GM18858 (cell line): ENCODE data around the gene GRK2.

ENCODE experiments used
- ATAC-seq: cut with Tn5 transposase; IDR thresholded peaks from one replicate; pipeline ENCODE4 v1.9.1; 2021; ENCODE audit not compliant: unreplicated experiment

Gene GRK2

DNA sequence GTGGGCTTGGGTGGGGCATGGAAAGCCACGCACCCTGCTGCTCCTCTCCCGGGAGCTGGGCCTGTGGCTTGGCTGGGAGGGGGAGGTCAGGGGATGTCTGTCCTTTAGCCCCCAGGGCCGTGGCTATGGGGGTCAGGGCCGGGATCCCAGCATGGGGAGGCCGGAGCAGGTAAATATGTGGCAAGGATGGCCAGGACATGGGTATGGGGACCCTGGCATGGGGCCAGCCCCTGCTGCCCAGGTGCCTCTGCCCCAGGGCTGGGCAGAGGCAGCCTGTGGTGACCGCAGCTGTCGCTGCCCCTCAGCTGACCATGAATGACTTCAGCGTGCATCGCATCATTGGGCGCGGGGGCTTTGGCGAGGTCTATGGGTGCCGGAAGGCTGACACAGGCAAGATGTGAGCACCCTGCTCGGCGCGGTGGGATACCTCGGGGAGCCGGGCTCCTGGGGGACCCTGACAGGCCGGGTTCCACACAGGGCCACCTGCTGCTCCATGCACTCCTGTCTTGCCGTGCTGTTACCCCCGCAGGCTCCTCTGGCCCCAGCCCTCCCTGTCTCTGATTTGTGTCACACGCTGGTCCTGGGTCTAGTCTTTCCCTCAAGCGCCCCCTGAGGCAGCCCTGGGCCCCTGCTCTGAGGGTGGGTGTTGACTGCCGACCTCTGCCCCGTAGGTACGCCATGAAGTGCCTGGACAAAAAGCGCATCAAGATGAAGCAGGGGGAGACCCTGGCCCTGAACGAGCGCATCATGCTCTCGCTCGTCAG lies 14.7 kb downstream of the GRK2 start:
- no peak for ATAC-seq

DNA sequence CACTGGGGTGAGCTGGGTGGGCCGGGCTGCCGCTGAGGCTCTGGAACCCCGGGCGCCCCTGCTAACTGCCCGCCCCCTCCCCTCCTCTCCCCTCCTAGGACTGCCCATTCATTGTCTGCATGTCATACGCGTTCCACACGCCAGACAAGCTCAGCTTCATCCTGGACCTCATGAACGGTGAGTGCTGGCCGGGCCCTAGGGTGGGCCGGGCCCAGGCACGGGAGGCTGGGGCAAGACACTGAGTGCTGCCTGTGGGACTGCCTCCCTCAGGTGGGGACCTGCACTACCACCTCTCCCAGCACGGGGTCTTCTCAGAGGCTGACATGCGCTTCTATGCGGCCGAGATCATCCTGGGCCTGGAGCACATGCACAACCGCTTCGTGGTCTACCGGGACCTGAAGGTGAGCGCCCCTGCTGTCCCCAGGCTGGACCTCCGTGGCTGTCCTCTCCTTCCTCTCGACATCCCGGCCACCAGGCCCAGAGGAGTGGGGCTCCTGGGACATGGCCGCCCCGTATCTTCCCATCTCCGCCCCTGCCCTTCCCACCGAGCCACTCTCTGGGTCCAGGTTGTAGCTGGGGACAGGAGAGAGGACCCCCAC lies 15.4 kb downstream of the GRK2 start:
- ATAC-seq, result no peak

DNA sequence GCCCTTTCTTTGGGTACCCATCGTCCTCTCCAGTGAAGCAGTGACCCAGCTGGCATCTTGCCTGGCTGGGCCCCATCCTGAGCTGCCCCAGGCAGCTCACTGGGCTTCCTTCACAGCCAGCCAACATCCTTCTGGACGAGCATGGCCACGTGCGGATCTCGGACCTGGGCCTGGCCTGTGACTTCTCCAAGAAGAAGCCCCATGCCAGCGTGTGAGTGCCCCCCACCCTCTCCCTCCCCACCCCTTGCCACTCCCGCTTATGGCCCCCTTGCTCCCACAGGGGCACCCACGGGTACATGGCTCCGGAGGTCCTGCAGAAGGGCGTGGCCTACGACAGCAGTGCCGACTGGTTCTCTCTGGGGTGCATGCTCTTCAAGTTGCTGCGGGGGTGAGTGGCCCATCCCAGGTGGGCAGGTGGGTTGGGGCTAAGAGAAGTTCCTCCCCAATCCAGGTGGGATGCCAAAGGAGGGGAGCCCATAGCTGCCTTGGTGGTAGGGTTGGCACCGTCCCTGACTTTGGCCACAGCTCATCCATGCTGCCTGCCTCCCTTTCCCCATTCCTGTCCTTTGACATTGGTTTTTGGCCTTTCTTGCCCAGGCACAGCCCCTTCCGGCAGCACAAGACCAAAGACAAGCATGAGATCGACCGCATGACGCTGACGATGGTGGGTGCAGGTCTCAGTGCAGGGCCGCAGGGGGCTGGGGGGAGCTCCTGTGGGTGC lies 16.0 kb downstream of the GRK2 start:
- ATAC-seq, result no peak

- ATAC-seq, result no peak
Observed at GRCh38 chr11:67282876-67283371, 16.7 kb downstream of the GRK2 start.

DNA sequence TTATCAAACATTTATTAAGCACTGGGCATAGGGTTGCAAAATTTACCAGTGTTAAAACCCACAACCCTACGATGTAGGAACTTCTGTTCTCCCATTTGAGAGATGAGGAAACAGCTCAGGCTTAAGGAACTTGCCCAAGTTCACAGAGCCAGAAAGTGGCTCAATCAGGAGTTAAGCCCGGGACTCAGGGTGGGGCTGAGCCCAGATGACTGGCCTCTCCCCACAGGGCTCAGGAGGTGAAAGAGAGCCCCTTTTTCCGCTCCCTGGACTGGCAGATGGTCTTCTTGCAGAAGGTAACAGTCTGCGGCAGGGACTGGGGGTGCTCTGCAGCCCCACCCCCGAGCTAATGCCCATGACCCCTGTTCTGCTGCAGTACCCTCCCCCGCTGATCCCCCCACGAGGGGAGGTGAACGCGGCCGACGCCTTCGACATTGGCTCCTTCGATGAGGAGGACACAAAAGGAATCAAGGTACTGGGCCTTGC lies 17.2 kb downstream of the GRK2 start:
- no peak for ATAC-seq

DNA sequence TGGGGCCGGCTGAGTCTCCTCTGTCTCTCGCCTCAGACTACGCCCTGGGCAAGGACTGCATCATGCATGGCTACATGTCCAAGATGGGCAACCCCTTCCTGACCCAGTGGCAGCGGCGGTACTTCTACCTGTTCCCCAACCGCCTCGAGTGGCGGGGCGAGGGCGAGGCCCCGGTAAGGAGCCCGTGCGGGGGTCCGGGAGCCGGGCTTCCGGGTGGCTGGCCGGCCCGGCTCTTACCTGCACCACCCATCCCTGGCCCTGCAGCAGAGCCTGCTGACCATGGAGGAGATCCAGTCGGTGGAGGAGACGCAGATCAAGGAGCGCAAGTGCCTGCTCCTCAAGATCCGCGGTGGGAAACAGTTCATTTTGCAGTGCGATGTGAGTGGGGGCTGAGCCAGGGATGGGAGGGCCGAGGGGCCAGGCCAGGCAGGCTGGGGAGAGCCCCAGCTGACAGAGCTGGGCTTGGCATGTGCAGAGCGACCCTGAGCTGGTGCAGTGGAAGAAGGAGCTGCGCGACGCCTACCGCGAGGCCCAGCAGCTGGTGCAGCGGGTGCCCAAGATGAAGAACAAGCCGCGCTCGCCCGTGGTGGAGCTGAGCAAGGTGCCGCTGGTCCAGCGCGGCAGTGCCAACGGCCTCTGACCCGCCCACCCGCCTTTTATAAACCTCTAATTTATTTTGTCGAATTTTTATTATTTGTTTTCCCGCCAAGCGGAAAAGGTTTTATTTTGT lies 18.7 kb downstream of the GRK2 start:
- no peak for ATAC-seq

DNA sequence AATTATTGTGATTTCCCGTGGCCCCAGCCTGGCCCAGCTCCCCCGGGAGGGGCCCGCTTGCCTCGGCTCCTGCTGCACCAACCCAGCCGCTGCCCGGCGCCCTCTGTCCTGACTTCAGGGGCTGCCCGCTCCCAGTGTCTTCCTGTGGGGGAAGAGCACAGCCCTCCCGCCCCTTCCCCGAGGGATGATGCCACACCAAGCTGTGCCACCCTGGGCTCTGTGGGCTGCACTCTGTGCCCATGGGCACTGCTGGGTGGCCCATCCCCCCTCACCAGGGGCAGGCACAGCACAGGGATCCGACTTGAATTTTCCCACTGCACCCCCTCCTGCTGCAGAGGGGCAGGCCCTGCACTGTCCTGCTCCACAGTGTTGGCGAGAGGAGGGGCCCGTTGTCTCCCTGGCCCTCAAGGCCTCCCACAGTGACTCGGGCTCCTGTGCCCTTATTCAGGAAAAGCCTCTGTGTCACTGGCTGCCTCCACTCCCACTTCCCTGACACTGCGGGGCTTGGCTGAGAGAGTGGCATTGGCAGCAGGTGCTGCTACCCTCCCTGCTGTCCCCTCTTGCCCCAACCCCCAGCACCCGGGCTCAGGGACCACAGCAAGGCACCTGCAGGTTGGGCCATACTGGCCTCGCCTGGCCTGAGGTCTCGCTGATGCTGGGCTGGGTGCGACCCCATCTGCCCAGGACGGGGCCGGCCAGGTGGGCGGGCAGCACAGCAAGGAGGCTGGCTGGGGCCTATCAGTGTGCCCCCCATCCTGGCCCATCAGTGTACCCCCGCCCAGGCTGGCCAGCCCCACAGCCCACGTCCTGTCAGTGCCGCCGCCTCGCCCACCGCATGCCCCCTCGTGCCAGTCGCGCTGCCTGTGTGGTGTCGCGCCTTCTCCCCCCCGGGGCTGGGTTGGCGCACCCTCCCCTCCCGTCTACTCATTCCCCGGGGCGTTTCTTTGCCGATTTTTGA lies 19.5 kb downstream of the GRK2 start:
- no peak for ATAC-seq

GRCh38 chr11:67286621-67287333 lies 20.5 kb downstream of the GRK2 start:
- ATAC-seq, result no peak

DNA sequence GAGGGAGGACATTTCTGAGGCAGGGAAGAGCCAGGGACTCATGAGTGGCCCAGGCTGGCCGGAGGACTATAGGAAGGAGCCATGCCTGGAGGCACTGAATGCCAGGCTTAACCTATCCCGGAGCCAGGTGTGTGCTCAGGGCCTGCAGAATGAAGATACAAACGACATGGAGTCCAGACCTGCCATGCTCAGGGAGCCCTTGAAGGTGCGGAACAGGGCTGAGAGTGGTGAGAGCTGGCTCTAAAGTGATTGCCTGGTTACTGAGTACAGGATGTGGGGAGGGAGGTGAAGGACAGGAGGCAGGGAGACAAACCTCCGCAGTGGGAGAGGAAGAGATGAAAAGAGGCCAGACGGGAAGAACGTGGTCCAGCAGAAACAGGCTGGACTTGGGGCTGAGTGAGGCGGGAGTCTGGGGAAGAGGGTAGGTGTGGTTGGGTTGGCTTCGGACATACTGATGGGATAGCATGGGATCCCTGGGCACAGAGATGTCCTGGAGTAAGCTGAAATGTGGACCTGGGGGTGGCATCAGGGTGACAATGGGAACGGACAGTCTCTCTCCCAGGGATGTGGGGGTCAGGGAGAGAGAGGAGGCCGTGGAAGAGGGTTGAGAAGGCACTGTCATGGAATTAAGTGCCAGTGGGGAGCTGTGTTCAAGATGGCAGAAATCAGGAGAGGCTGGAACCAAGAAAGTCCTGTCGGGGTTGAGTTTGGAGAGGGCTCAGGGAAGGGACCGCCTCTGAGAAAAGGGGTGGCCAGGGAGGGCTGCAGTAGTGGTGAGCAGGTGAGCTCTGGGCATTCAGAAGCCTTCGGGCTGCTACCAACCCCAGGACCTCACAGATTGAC lies 21.3 kb downstream of the GRK2 start:
- ATAC-seq, result no peak

GRCh38 chr11:67288198-67288451 lies 21.9 kb downstream of the GRK2 start:
- no peak for ATAC-seq

GRCh38 chr11:67288452-67289225 lies 22.4 kb downstream of the GRK2 start:
- ATAC-seq, result peak; percentile 48

DNA sequence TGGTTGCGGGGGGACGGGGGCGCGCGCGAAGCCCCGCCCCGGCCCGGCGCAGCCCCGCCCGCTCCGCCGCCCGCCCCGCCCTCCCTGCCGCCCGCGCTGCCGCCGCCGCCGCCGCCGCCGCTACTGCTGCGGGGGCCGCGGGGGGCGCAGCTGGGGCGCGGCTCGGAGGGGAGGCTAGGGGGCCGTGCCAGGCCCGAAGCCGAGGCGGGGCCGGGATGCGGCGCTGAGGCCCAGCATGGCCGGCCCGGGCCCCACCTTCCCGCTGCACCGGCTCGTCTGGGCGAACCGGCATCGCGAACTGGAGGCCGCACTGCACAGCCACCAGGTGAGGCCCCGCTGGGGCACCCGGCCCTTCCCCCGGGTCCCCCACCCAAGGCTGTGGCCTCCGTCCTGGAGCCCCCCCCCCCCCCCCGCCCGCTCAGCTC lies 23.0 kb downstream of the GRK2 start, which contains the start of gene ANKRD13D:
TSS of gene ANKRD13D (plus strand) at position 78 of the 425 bp plus-strand sequence. CDS start at position 236, 158 bp downstream.
- peak; percentile 30 for ATAC-seq

GRCh38 chr11:67289651-67290479 lies 23.6 kb downstream of the GRK2 start:
- ATAC-seq, result no peak

DNA sequence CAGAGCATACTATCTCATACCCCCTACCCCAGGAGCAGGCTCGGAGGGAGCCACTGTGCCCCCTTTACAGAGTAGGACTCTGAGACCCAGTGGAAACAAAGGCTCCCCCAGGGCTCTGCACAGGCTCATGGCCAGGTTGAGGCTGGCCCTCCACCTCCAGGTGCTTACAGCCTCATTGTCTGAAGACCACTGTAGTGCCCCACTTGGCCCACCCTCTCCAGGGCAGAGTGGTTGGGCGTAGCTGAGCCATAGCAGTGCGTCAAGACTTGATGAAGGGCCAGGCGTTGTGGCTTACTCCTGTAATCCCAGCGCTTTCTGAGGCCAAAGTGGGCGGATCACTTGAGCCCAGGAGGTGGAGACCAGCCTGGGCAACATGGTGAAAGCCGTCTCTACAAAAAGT lies 24.5 kb downstream of the GRK2 start:
- ATAC-seq, result no peak

DNA sequence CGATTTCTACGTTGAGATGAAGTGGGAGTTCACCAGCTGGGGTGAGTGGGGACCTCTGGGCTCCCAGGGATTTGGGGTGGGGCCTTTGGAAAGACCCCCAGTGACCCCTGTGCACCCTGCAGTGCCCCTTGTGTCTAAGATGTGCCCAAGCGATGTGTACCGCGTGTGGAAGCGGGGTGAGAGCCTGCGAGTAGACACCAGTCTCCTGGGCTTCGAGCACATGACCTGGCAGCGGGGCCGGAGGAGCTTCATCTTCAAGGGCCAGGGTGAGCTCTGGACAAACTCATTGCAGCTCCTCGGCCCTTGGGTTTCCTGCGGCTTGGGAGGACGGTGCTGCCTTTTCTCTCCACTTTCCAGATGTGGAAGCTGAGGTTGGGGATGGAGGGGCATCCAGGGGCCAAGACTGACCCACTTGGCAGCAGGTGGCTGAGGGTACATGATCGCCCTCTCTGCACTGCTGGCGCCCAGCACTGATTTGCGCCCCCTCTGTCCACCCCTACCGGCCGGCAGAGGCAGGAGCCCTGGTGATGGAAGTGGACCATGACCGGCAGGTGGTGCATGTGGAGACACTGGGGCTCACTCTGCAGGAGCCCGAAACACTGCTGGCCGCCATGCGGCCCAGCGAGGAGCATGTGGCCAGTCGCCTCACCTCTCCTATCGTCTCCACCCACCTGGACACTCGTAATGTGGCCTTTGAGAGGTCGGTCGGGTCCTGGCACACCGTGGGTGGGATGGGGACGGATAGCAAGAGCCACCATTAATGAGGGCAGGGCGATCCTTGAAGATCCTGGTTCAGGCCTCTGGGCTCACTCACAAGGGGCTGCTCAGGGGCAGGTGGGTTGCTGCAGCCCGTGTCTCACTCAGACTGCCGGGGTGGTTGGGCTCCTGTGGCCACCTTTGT lies 25.5 kb downstream of the GRK2 start:
- no peak for ATAC-seq

GRCh38 chr11:67292671-67293070 lies 26.4 kb downstream of the GRK2 start:
- no peak for ATAC-seq
